Small intestine (tissue), 7 donors: ENCODE data around the gene ADGRL3. TPM values are rescaled to one million over a fixed set of nuclear protein-coding genes. Genes with fewer than 3 reads are reported as not detected.

Experiments
- DNase-seq, 2 donors: peaks; one replicate each; pipeline versions ENCODE4 v3.0.0 to v3.0.0-alpha.2; 2013
- FAIRE-seq: peaks from 2 replicates; lab custom pipeline; 2012; peaks lifted over from hg19 to GRCh38; lab: Jason Lieb, UNC
- H3K27ac ChIP-seq, 3 donors: one replicate each; pipeline ENCODE4 v1.5.1; 2013; ENCODE audit warnings: low read length in 2 of 3, mild to moderate bottlenecking in 2 of 3, control low read depth in 1 of 3, inconsistent platforms in 1 of 3, low read depth in 1 of 3, moderate library complexity in 1 of 3
- H3K27me3 ChIP-seq, 3 donors: one replicate each; pipeline ENCODE4 v1.6.1; 2013; ENCODE audit warnings: low read length in 3 of 3, inconsistent platforms in 1 of 3; ENCODE audit not compliant: control insufficient read depth in 3 of 3, insufficient read depth in 3 of 3
- H3K36me3 ChIP-seq, 3 donors: one replicate each; pipeline ENCODE4 v1.6.1; 2013; ENCODE audit warnings: low read length in 3 of 3, inconsistent platforms in 1 of 3, low read depth in 1 of 3, mild to moderate bottlenecking in 1 of 3, moderate library complexity in 1 of 3; ENCODE audit not compliant: control insufficient read depth in 3 of 3, insufficient read depth in 2 of 3
- H3K4me1 ChIP-seq, 3 donors: one replicate each; pipeline ENCODE4 v1.6.1; 2013; ENCODE audit warnings: low read length in 2 of 3, inconsistent platforms in 1 of 3, low read depth in 1 of 3, mild to moderate bottlenecking in 1 of 3, moderate library complexity in 1 of 3; ENCODE audit not compliant: control insufficient read depth in 3 of 3, insufficient read depth in 2 of 3
- H3K4me3 ChIP-seq, 3 donors: one replicate each; pipeline ENCODE4 v1.5.1; 2013; ENCODE audit warnings: low read length in 3 of 3, control low read depth in 1 of 3, inconsistent platforms in 1 of 3, low read depth in 1 of 3, mild to moderate bottlenecking in 1 of 3, moderate library complexity in 1 of 3
- H3K9me3 ChIP-seq, 2 donors: one replicate each; pipeline ENCODE4 v1.6.1; 2013; ENCODE audit warnings: low read depth in 1 of 2, low read length in 1 of 2; ENCODE audit not compliant: control insufficient read depth in 2 of 2, insufficient read depth in 1 of 2
- WGBS, 3 donors: extraction: QIAGEN DNeasy Blood & Tissue Kit; methylation state at CpG; one replicate each; pipeline ENCODE4 v1.1.7; 2013; 5-methylcytosine and 5-hydroxymethylcytosine counted together
- polyA plus RNA-seq, 4 donors: library from polyadenylated mRNA; stranded (reverse) in 3 of 4; unstranded in 1 of 4; fragments of 200-250 nt in 3 of 4; fragments of 120-200 nt in 1 of 4; gene quantifications; one replicate each; pipeline versions ENCODE4 v1.2.1 to v1.2.3, GENCODE V29; 2013
- donor health status: healthy with polysubstance abuse.
- donor health status: control.
- donor health status: control.
- donor health status: Bipolar disorder and iron deficiency.
- donor health status: healthy.

Gene ADGRL3
- polyA plus RNA-seq, 4 donors, result under 0.01 to 7.9 (median 1.3) TPM

DNA sequence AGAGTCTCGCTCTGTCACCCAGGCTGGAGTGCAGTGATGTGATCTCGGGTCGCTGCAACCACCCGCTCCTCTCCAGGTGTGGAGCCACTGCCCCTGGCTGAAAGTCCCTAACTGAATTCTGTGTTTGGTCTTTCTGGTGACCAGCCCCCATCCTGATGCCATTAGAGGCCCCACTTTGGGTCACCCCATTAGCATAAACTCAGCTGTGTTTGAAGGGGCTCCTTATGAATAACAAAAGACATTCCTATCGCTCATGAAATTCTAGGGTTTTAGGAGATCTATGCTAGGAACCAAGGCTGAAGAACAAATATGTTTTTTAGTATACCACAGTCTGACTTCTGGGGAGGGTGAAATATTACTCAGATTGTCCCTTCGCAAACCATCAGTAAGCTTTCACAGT lies 652.9 kb downstream of the ADGRL3 start:
- DNase-seq (no peak), FAIRE-seq (no peak)
- H3K4me3 ChIP-seq, result no peak overlapping the region
- H3K36me3 ChIP-seq, result no peaks in the 10 kb centered on the region
- WGBS, 3 donors, result 92 to 95% (median 94%) methylated on average over 6 of the region's 6 CpGs
- H3K27ac ChIP-seq, result no peak overlapping the region
- no peaks in the 10 kb centered on the region for H3K9me3 ChIP-seq
- no peaks in the 10 kb centered on the region for H3K27me3 ChIP-seq
- no peaks in the 10 kb centered on the region for H3K4me1 ChIP-seq

DNA sequence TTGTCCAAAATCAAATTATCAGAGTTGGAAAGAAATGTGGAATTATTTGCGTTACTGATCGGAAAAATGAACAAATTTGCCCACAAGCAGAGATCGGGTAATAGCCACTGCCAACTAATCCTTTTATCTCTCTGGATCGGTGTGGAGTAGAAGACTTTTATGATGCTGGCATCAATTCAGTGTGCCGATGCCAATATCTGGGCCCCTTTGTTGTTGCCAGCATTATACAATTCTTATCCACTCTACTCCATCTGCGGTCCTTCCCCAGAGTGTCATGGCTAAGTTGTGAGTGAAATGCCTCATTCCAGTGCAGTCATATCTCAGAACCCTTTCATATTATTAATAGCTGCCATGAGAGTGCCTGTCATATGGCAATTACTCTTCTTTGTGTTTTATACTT lies 660.2 kb downstream of the ADGRL3 start:
- Histone ChIP-seq H3K4me1 (no peaks in the 10 kb centered on the region), H3K27ac (no peak overlapping the region), H3K36me3 (no peaks in the 10 kb centered on the region), H3K4me3 (no peak overlapping the region), H3K27me3 (no peaks in the 10 kb centered on the region), H3K9me3 (no peaks in the 10 kb centered on the region)
- DNase-seq (peak in 1 of 2 donors; percentile 54), FAIRE-seq (no peak)
- WGBS, 3 donors, result 16 to 61% (median 51%) methylated on average over 6 of the region's 6 CpGs

- 32 to 46% (median 35%) methylated on average over 1 of the region's 1 CpG for WGBS, 3 donors
- Histone ChIP-seq H3K27ac (no peak overlapping the region), H3K4me3 (no peak overlapping the region), H3K4me1 (no peaks in the 10 kb centered on the region), H3K9me3 (no peaks in the 10 kb centered on the region), H3K36me3 (no peaks in the 10 kb centered on the region), H3K27me3 (no peaks in the 10 kb centered on the region)
- FAIRE-seq (no peak), DNase-seq (no peak)
Observed at GRCh38 chr4:61864286-61864685, 664.2 kb downstream of the ADGRL3 start.

GRCh38 chr4:61866378-61867030 lies 666.4 kb downstream of the ADGRL3 start:
- H3K9me3 ChIP-seq, result no peaks in the 10 kb centered on the region
- WGBS, 3 donors, result 67 to 80% (median 75%) methylated on average over 4 of the region's 4 CpGs
- no peaks in the 10 kb centered on the region for H3K27me3 ChIP-seq
- DNase-seq (no peak), FAIRE-seq (no peak)
- H3K4me1 ChIP-seq, result no peaks in the 10 kb centered on the region
- no peak overlapping the region for H3K4me3 ChIP-seq
- H3K36me3 ChIP-seq, result no peaks in the 10 kb centered on the region
- no peak overlapping the region for H3K27ac ChIP-seq

GRCh38 chr4:61872983-61873382 lies 672.9 kb downstream of the ADGRL3 start:
- H3K9me3 ChIP-seq, result peaks cover 0 to 3% of the 10 kb centered on the region in 2 donors
- WGBS, 3 donors, result 57 to 65% (median 63%) methylated on average over 3 of the region's 3 CpGs
- no peaks in the 10 kb centered on the region for H3K36me3 ChIP-seq
- no peak for DNase-seq
- H3K27me3 ChIP-seq, result no peaks in the 10 kb centered on the region
- H3K4me3 ChIP-seq, result no peak overlapping the region
- H3K4me1 ChIP-seq, result no peaks in the 10 kb centered on the region
- FAIRE-seq, result no peak
- no peak overlapping the region for H3K27ac ChIP-seq

- Histone ChIP-seq H3K27ac (no peak overlapping the region), H3K36me3 (no peaks in the 10 kb centered on the region), H3K9me3 (peaks cover 0 to 3% of the 10 kb centered on the region in 2 donors), H3K4me3 (no peak overlapping the region), H3K4me1 (no peaks in the 10 kb centered on the region), H3K27me3 (no peaks in the 10 kb centered on the region)
- FAIRE-seq (no peak), DNase-seq (no peak)
Observed at GRCh38 chr4:61877266-61877665, 677.1 kb downstream of the ADGRL3 start.

DNA sequence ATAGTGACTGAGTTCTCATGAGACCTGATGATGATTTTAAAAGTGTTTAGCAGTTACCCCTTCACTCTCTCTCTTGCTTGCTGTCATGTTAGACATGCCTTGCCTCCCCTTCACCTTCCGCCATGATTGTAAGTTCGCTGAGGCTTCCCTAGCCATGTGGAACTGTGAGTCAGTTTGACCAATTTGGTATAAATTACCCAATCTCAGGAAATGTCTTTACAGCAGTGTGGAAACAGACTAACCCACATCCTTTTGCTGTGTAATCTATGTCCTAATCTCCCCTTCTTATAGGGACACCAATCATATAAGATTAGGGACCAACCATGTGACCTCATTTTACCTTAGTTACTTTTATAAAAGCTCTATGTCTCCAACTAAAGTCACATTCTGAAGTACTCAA lies 677.8 kb downstream of the ADGRL3 start:
- Histone ChIP-seq H3K27ac (no peak overlapping the region), H3K9me3 (peaks cover 0 to 3% of the 10 kb centered on the region in 2 donors), H3K36me3 (no peaks in the 10 kb centered on the region), H3K4me1 (no peaks in the 10 kb centered on the region), H3K4me3 (no peak overlapping the region), H3K27me3 (no peaks in the 10 kb centered on the region)
- 72 to 96% (median 79%) methylated on average over 2 of the region's 2 CpGs for WGBS, 3 donors
- DNase-seq (no peak), FAIRE-seq (no peak)

DNA sequence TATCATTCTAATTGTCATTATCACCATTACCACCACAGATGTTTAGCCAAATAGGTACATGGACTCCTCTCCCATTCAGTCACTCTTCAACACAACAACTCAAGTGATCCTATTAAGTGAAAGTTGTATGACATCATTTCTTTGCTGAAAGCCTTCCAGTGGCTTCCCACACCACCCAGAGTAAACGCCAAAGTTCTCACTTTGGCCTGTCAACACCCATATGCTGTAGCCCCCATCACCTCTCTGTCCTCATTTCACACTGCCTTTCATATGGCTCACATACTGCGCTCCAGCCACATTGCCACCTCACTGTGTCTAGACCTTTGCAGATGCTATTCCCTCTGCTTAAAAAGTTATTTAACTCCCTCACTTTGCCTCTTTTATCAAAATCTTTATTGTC lies 682.3 kb downstream of the ADGRL3 start:
- Histone ChIP-seq H3K9me3 (peaks cover 0 to 3% of the 10 kb centered on the region in 2 donors), H3K4me3 (no peak overlapping the region), H3K27me3 (no peaks in the 10 kb centered on the region), H3K36me3 (no peaks in the 10 kb centered on the region), H3K27ac (no peak overlapping the region), H3K4me1 (peaks cover 0 to 4% (median 0%) of the 10 kb centered on the region in 3 donors)
- no peak for DNase-seq
- FAIRE-seq, result no peak
- WGBS, 3 donors, result 79 to 93% (median 89%) methylated on average over 2 of the region's 2 CpGs

- WGBS, 3 donors, result 5 to 19% (median 10%) methylated on average over 1 of the region's 1 CpG
- no peaks in the 10 kb centered on the region for H3K9me3 ChIP-seq
- no peaks in the 10 kb centered on the region for H3K27me3 ChIP-seq
- FAIRE-seq, result no peak
- H3K27ac ChIP-seq, result peak overlapping the region; percentile 45 to 62 (median 60)
- peak; percentile 77 to 86 for DNase-seq
- H3K4me1 ChIP-seq, result peaks cover 0 to 4% (median 0%) of the 10 kb centered on the region in 3 donors
- H3K4me3 ChIP-seq, result no peak overlapping the region
- no peaks in the 10 kb centered on the region for H3K36me3 ChIP-seq
Observed at GRCh38 chr4:61886131-61886530, 686.0 kb downstream of the ADGRL3 start.
